Gastrocnemius medialis (tissue), 4 donors: Measurements from ENCODE around the gene EDEM3. TPM values are rescaled to one million over a fixed set of nuclear protein-coding genes. Genes with fewer than 3 reads are reported as not detected.

Source experiments
- ATAC-seq, 2 donors: fragments of 150-250 bp; one replicate each; pipeline ENCODE4 v1.9.1; 2016
- DNase-seq, 2 donors: peaks; one replicate each; pipeline ENCODE4 v3.0.0-alpha.2; 2019
- H3K27ac ChIP-seq, 4 donors: fragments of 200-600 bp; sonication (generic); 1 replicate in 1 of 4; 2 replicates in 3 of 4; pipeline ENCODE4 v1.5.1; 2016 to 2018; ENCODE audit warnings: mild to moderate bottlenecking in 2 of 4, moderate library complexity in 1 of 4
- H3K27me3 ChIP-seq, 3 donors: fragments of 200-600 bp; sonication (generic) in 2 of 3; 1 replicate in 1 of 3; 2 replicates in 2 of 3; pipeline versions ENCODE4 v1.5.1 to v1.6.0; 2016 to 2019; ENCODE audit warnings: mild to moderate bottlenecking in 1 of 3, moderate library complexity in 1 of 3
- H3K36me3 ChIP-seq, 2 donors: fragments of 200-600 bp; sonication (generic) in 1 of 2; one replicate each; pipeline ENCODE4 v1.5.1; 2017 to 2018
- H3K4me1 ChIP-seq, 2 donors: fragments of 200-600 bp; sonication (generic) in 1 of 2; one replicate each; pipeline ENCODE4 v1.5.1; 2016 to 2017; ENCODE audit warnings: mild to moderate bottlenecking in 2 of 2
- H3K4me3 ChIP-seq, 4 donors: fragments of 200-600 bp; sonication (generic) in 3 of 4; 1 replicate in 1 of 4; 2 replicates in 3 of 4; pipeline ENCODE4 v1.5.1; 2016 to 2019; ENCODE audit warnings: mild to moderate bottlenecking in 2 of 4
- H3K9me3 ChIP-seq, 3 donors: fragments of 200-600 bp; sonication (generic) in 2 of 3; 1 replicate in 1 of 3; 2 replicates in 2 of 3; pipeline ENCODE4 v1.5.1; 2016 to 2019
- POLR2A ChIP-seq, 2 donors: fragments of 450-650 bp; IDR thresholded peaks; one replicate each; pipeline ENCODE4 v1.6.1; 2017; ENCODE audit warnings: antibody characterized with exemption in 2 of 2, mild to moderate bottlenecking in 2 of 2, moderate library complexity in 2 of 2
- in situ Hi-C, 4 donors: fragments of 200-750 bp; cut with MboI; loops; one replicate each; pipeline versions ENCODE4 v1.15.0 to v1.8.0; 2017; ENCODE audit warnings: low sequenced_read_pairs in 4 of 4
- intact Hi-C: fragments of 100-400 bp; cut with DNase I; formaldehyde crosslinking; loops from one replicate; pipeline ENCODE4 v1.15.1; 2023; ENCODE audit warnings: low total_unique reads
- total RNA-seq, 4 donors: library from RNA; depleted of rRNA; stranded (reverse); fragments of >200 nt; gene quantifications; one replicate each; pipeline versions ENCODE4 v1.1.0 to v1.2.3, GENCODE V29; 2016
- TF ChIP-seq, protein P1 (sequence below), 5 experiments: fragments of 450-650 bp in 3 of 5; fragments of 200-600 bp in 2 of 5; sonication (generic) in 2 of 5; IDR thresholded peaks in 4 of 5; conservative IDR thresholded peaks in 1 of 5; 1 replicate in 4 of 5; 2 replicates in 1 of 5; pipeline ENCODE4 v1.5.1; 2016 to 2019; ENCODE audit warnings: antibody characterized with exemption in 5 of 5, mild to moderate bottlenecking in 3 of 5, moderate library complexity in 3 of 5

Gene EDEM3
- total RNA-seq, 4 donors from 2014 or later: 18.1 to 51.1 (median 31.9) TPM

DNA sequence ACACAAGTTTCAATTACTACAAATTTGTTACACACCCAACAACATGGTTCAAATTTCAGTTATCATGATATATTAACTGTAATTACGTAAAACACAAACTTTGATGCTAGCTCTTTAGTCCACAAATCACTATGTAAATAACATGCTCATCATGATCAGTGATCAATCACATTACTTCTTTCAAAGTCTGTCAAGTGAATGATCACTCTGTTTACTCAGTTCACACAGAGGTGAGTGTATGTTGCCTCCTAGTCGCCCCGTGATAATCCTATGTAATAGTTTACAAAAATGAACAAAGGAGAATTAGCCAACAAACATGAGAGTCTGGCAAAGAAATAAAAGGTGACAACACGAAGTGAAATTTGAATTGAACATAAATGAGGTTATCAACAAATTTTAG is 14.3 kb downstream of the EDEM3 start:
- intact Hi-C loops: no loop called here
- Histone ChIP-seq H3K27ac (no peak overlapping the region), H3K27me3 (no peaks in the 10 kb centered on the region), H3K36me3 (peaks cover 0 to 22% of the 10 kb centered on the region in 2 donors), H3K4me1 (peaks cover 3 to 5% of the 10 kb centered on the region in 2 donors), H3K9me3 (no peaks in the 10 kb centered on the region), H3K4me3 (no peak overlapping the region)
- in situ Hi-C loops: loop anchor here in 1 of 4 donors (25.0 kb wide), 1 partner anchor 1622 kb away; no protein-coding TSS in a partner anchor
- DNase-seq: no peak
- TF ChIP-seq, protein P1, sequence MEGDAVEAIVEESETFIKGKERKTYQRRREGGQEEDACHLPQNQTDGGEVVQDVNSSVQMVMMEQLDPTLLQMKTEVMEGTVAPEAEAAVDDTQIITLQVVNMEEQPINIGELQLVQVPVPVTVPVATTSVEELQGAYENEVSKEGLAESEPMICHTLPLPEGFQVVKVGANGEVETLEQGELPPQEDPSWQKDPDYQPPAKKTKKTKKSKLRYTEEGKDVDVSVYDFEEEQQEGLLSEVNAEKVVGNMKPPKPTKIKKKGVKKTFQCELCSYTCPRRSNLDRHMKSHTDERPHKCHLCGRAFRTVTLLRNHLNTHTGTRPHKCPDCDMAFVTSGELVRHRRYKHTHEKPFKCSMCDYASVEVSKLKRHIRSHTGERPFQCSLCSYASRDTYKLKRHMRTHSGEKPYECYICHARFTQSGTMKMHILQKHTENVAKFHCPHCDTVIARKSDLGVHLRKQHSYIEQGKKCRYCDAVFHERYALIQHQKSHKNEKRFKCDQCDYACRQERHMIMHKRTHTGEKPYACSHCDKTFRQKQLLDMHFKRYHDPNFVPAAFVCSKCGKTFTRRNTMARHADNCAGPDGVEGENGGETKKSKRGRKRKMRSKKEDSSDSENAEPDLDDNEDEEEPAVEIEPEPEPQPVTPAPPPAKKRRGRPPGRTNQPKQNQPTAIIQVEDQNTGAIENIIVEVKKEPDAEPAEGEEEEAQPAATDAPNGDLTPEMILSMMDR (IDR thresholded peaks at IDR 0.05 in 4 of 5, conservative IDR thresholded peaks at IDR 0.05 in 1 of 5): no peak
- TF ChIP-seq POLR2A (IDR thresholded peaks at IDR 0.05): no peak
- ATAC-seq: no peak

DNA sequence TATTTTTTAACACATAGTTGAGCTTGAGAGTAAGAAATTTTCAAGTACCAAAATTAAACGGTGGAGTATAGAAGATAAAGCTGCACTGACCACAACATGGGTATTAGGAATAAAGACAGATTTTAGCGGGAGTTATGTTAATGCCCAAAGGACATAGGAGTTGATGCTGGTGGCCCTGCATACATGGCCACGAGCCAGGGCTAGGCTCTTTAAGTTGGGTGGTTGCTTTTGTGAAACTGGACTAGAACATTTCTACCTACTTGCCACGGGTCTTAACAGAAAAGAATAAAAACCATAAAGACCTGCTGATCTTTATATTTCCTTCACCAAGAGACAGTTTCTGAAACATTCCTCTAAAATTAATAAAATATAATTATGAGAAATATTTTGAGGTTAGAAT is 14.9 kb downstream of the EDEM3 start:
- Histone ChIP-seq H3K27me3 (no peaks in the 10 kb centered on the region), H3K36me3 (peaks cover 0 to 28% of the 10 kb centered on the region in 2 donors), H3K9me3 (no peaks in the 10 kb centered on the region), H3K4me3 (no peak overlapping the region), H3K27ac (no peak overlapping the region), H3K4me1 (no peaks in the 10 kb centered on the region)
- intact Hi-C loops: no loop called here
- in situ Hi-C loops: loop anchor here in 1 of 4 donors (25.0 kb wide), 1 partner anchor 1623 kb away; no protein-coding TSS in a partner anchor
- ATAC-seq: no peak
- no peak for DNase-seq
- TF ChIP-seq, protein P1 (IDR thresholded peaks at IDR 0.05 in 4 of 5, conservative IDR thresholded peaks at IDR 0.05 in 1 of 5): no peak
- no peak for TF ChIP-seq POLR2A (IDR thresholded peaks at IDR 0.05)

DNA sequence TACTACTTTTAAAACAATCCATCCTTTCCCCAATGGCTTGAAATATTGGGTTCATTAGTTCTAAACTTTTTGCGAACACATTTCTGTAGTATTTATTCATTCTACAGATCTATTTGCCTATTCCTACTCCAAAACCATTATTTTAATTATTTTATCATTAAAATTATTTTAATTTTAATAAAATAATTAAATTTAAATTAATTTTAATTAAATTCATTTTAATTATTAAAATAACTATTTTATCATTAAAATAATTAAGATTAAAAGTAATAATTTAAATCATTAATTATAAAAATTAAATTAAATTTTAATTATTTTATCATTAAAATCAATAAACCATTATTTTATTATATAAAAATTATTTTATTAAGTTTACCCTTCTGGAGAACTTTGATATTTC is 15.6 kb downstream of the EDEM3 start:
- peaks cover 0 to 35% of the 10 kb centered on the region in 2 donors for H3K36me3 ChIP-seq
- DNase-seq (no peak), ATAC-seq (no peak)
- in situ Hi-C loops: loop anchor here in 1 of 4 donors (25.0 kb wide), 1 partner anchor 1623 kb away; no protein-coding TSS in a partner anchor
- H3K4me3 ChIP-seq: no peak overlapping the region
- H3K9me3 ChIP-seq: no peaks in the 10 kb centered on the region
- TF ChIP-seq, protein P1 (IDR thresholded peaks at IDR 0.05 in 4 of 5, conservative IDR thresholded peaks at IDR 0.05 in 1 of 5): no peak
- no peak for TF ChIP-seq POLR2A (IDR thresholded peaks at IDR 0.05)
- H3K27me3 ChIP-seq: no peaks in the 10 kb centered on the region
- intact Hi-C loops: no loop called here
- H3K27ac ChIP-seq: no peak overlapping the region
- no peaks in the 10 kb centered on the region for H3K4me1 ChIP-seq

DNA sequence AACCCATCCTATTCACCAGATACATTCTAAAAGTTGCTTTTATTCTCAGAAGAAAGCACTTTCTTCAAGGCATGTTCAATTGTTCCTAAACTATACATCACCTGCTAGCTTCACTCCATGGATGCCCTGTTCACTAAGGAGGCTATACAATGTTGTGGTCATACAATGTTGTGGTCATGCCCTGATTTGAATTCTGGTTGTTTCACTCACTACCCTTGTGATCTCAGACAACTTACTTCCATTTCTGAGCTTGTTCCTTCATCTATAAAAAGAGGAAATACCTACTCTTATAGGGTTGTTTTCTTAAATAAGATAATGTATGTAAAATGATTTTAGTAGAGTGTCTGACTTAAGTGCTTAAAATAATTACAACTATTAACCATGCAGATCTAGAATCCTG is 19.7 kb downstream of the EDEM3 start:
- TF ChIP-seq, protein P1 (IDR thresholded peaks at IDR 0.05 in 4 of 5, conservative IDR thresholded peaks at IDR 0.05 in 1 of 5): no peak
- TF ChIP-seq POLR2A (IDR thresholded peaks at IDR 0.05): no peak
- Histone ChIP-seq H3K4me3 (no peak overlapping the region), H3K36me3 (peaks cover 0 to 70% of the 10 kb centered on the region in 2 donors), H3K9me3 (no peaks in the 10 kb centered on the region), H3K27ac (no peak overlapping the region), H3K27me3 (no peaks in the 10 kb centered on the region), H3K4me1 (no peaks in the 10 kb centered on the region)
- in situ Hi-C loops: loop anchor here in 1 of 4 donors (25.0 kb wide), 1 partner anchor 1627 kb away; no protein-coding TSS in a partner anchor
- DNase-seq (no peak), ATAC-seq (no peak)
- intact Hi-C loops: no loop called here

DNA sequence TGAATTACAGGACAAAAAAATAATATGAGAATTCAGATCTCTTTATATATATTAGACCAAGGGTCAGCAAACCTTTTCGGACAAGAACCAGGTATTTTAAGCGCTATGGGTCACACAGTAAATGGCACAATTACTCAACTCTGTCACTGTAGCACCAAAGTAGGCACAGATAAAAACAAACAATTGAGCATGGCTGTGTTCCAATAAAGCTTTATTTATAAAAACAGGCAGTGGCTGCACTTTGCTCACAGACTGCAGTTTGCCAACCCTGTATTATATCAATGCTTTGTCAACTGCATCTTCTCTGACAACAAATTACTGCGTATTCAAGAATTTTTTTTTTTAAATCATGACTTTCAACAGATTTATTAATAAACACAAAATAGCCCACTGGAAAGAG is 29.8 kb downstream of the EDEM3 start:
- TF ChIP-seq, protein P1 (IDR thresholded peaks at IDR 0.05 in 4 of 5, conservative IDR thresholded peaks at IDR 0.05 in 1 of 5): no peak
- TF ChIP-seq POLR2A (IDR thresholded peaks at IDR 0.05): no peak
- H3K9me3 ChIP-seq: no peaks in the 10 kb centered on the region
- H3K36me3 ChIP-seq: peaks cover 0 to 63% of the 10 kb centered on the region in 2 donors
- DNase-seq: no peak
- no peak for ATAC-seq
- no peaks in the 10 kb centered on the region for H3K27me3 ChIP-seq
- no peak overlapping the region for H3K4me3 ChIP-seq
- intact Hi-C loops: no loop called here
- H3K4me1 ChIP-seq: no peaks in the 10 kb centered on the region
- in situ Hi-C loops: loop anchor here in 2 of 4 donors (25.0 kb wide), 2 partner anchors 1612 to 1637 kb away; no protein-coding TSS in a partner anchor
- no peak overlapping the region for H3K27ac ChIP-seq
